ENCODE results near the gene TNRC6C.

GRCh38 chr17:78048346-78049292 is 90.1 kb downstream of the TNRC6C start:
- TF ChIP-seq, protein P1, sequence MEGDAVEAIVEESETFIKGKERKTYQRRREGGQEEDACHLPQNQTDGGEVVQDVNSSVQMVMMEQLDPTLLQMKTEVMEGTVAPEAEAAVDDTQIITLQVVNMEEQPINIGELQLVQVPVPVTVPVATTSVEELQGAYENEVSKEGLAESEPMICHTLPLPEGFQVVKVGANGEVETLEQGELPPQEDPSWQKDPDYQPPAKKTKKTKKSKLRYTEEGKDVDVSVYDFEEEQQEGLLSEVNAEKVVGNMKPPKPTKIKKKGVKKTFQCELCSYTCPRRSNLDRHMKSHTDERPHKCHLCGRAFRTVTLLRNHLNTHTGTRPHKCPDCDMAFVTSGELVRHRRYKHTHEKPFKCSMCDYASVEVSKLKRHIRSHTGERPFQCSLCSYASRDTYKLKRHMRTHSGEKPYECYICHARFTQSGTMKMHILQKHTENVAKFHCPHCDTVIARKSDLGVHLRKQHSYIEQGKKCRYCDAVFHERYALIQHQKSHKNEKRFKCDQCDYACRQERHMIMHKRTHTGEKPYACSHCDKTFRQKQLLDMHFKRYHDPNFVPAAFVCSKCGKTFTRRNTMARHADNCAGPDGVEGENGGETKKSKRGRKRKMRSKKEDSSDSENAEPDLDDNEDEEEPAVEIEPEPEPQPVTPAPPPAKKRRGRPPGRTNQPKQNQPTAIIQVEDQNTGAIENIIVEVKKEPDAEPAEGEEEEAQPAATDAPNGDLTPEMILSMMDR (conservative IDR thresholded peaks at IDR 0.05), result no peak
- TF ChIP-seq ZFX (IDR thresholded peaks at IDR 0.05), result no peak
